Mesothelial cell of epicardium (in vitro differentiated cells): ENCODE data around the gene GLA. TPM values are rescaled to one million over a fixed set of nuclear protein-coding genes. Genes with fewer than 3 reads are reported as not detected.

Experiments
- DNase-seq, 2 experiments: peaks; one replicate each; pipeline ENCODE4 v3.0.0; 2021; ENCODE audit warnings: low spot score in 2 of 2; ENCODE audit not compliant: unreplicated experiment in 2 of 2
- H3K27ac Mint-ChIP-seq: 2 replicates; pipeline ENCODE4 v1.8.0; 2021; ENCODE audit warnings: mixed read lengths
- H3K27me3 Mint-ChIP-seq: 2 replicates; pipeline ENCODE4 v1.8.0; 2021; ENCODE audit warnings: low read depth, mixed read lengths
- H3K36me3 Mint-ChIP-seq: 2 replicates; pipeline ENCODE4 v1.8.0; 2021; ENCODE audit warnings: mixed read lengths
- H3K4me1 Mint-ChIP-seq: 2 replicates; pipeline ENCODE4 v1.8.0; 2021; ENCODE audit warnings: mixed read lengths
- H3K4me3 Mint-ChIP-seq: 2 replicates; pipeline ENCODE4 v1.8.0; 2021; ENCODE audit warnings: mild to moderate bottlenecking, moderate library complexity, mixed read lengths
- H3K9me3 Mint-ChIP-seq: 2 replicates; pipeline ENCODE4 v1.8.0; 2021; ENCODE audit warnings: mixed read lengths
- total RNA-seq: library from RNA; stranded (reverse); gene quantifications from 3 replicates; pipeline ENCODE4 v1.2.1, GENCODE V29; 2021
- TF ChIP-seq, protein P1 (sequence below): fragments of 200-600 bp; sonication (generic); IDR thresholded peaks from one replicate; pipeline ENCODE4 v1.5.0; 2021; ENCODE audit warnings: antibody characterized with exemption; ENCODE audit not compliant: unreplicated experiment

GLA gene
- total RNA-seq, 1 donor from 2014 or later: 25.0 TPM

DNA sequence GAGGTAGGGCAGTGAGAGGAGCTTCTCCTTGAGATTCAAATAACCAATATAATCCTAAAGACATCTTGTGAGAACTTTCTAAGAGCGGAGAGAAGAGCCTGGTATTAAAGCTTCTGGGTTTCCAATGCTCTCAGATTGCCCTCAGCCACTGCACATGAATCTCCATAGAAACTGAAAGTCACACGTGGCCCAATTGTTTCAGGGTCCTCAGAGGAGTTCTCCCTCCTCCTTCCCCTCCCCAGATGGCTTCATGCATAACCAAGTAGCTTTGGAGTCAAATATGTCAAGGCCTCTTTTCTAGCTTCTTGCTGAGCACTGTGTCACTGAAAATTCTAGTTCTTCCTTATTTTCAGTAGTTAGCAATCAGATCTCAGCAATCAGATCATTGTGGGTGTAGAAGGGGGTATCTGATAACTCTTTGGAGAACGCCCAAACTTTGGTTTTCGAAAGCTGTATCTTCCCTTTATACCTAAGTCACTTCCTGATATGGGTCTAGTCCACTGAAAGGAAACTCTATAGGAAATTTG lies 24.0 kb downstream of the GLA start:
- Mint-ChIP-seq H3K36me3 (no peaks in the 10 kb centered on the region), H3K4me3 (no peak overlapping the region), H3K9me3 (peaks cover 10% of the 10 kb centered on the region), H3K4me1 (no peaks in the 10 kb centered on the region), H3K27ac (no peak overlapping the region), H3K27me3 (no peaks in the 10 kb centered on the region)
- no peak for DNase-seq
- TF ChIP-seq, protein P1, sequence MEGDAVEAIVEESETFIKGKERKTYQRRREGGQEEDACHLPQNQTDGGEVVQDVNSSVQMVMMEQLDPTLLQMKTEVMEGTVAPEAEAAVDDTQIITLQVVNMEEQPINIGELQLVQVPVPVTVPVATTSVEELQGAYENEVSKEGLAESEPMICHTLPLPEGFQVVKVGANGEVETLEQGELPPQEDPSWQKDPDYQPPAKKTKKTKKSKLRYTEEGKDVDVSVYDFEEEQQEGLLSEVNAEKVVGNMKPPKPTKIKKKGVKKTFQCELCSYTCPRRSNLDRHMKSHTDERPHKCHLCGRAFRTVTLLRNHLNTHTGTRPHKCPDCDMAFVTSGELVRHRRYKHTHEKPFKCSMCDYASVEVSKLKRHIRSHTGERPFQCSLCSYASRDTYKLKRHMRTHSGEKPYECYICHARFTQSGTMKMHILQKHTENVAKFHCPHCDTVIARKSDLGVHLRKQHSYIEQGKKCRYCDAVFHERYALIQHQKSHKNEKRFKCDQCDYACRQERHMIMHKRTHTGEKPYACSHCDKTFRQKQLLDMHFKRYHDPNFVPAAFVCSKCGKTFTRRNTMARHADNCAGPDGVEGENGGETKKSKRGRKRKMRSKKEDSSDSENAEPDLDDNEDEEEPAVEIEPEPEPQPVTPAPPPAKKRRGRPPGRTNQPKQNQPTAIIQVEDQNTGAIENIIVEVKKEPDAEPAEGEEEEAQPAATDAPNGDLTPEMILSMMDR: no peak

DNA sequence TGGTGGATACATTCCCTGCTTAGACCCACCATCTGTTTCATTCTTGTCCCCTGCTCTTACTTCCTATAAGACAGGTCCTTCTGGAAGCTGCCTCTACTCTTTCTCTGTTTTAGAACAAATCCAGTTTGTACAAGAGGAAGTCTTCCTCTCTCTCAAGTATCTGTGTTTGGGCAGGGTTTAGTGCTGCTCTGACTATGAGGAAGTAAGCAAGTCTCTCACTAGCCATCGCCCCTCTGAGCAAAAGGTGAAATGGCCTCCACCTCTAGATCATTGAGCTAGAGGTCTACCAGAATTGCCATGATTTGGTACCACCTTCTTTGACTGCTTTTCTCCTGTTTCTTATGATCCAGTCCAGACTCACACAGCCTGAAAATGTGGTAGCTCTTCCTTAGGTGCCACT lies 30.2 kb downstream of the GLA start:
- no peaks in the 10 kb centered on the region for H3K36me3 Mint-ChIP-seq
- TF ChIP-seq, protein P1: no peak
- peaks cover 21% of the 10 kb centered on the region for H3K9me3 Mint-ChIP-seq
- H3K27ac Mint-ChIP-seq: no peak overlapping the region
- H3K4me1 Mint-ChIP-seq: no peaks in the 10 kb centered on the region
- no peak for DNase-seq
- H3K27me3 Mint-ChIP-seq: no peaks in the 10 kb centered on the region
- H3K4me3 Mint-ChIP-seq: no peak overlapping the region

DNA sequence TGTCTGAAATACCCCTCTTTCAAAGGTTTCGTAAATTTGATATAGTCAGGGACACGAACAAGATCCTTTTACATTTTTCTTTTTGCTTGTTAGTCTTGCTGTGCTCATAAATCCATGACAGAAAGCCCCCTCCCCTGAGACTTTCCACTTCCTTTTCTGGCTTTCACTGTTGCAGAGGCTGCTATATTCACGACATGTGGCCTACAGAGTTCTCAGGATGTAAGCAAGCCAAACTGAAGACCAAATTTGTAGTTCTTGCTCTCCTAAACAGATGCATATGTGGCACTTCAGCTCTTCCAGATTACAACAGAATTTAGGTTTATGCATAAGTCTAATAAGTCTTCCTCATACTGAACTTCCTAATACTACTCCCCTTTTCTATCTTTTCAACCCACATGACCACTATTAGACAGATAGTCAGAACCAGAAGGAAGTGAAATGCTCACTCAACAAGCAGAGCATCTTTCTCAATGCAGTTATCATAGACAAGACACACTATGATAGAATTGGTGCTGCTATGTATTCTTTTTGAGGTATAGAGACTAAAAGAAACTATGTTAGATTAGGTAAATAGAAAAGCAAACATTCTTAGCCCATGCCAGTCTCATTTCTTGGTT lies 36.7 kb downstream of the GLA start:
- no peaks in the 10 kb centered on the region for H3K36me3 Mint-ChIP-seq
- peaks cover 3% of the 10 kb centered on the region for H3K27me3 Mint-ChIP-seq
- H3K4me1 Mint-ChIP-seq: no peaks in the 10 kb centered on the region
- peaks cover 34% of the 10 kb centered on the region for H3K9me3 Mint-ChIP-seq
- no peak overlapping the region for H3K4me3 Mint-ChIP-seq
- no peak for DNase-seq
- H3K27ac Mint-ChIP-seq: no peak overlapping the region
- TF ChIP-seq, protein P1: no peak

DNA sequence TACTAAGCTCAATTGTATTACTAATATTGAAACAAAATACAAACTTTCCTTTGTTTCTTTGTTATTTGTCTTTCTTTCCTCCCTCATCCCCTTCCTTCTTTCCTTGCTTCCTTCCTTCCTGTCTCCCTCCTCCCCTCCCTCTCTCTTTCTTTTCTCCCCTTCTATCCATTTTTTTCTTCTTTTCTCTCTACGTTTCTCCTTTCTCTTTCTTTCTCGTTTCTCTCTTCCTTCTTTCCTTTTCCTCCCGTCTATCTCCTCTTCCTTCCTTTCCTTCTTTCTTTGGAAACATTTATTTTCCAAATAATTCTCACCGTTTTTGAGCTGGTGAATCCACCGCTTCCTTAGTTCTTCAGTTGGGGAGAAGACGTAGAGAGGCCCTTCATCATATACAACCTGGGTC lies 38.0 kb downstream of the GLA start:
- Mint-ChIP-seq H3K27me3 (peaks cover 3% of the 10 kb centered on the region), H3K4me1 (no peaks in the 10 kb centered on the region), H3K4me3 (no peak overlapping the region), H3K36me3 (no peaks in the 10 kb centered on the region), H3K27ac (no peak overlapping the region), H3K9me3 (peaks cover 24% of the 10 kb centered on the region)
- no peak for DNase-seq
- TF ChIP-seq, protein P1: no peak

DNA sequence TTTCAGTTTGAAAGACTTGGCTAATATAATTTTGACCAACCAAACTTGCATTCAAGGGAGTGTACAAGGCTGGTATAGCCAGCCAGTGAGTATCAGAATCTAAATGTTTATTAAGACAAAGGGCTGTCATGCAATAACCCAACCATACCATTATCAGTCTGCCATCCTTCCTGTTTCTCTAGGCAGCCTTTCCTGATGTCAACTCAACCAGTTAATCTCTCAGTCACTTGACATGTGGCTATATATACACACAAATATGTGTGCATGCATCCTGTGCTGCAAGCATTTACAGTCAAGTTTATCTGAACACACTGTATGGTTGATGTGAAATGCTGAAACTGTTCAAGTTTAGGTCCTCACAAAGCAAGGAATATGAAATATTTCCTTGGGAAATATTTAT lies 38.9 kb downstream of the GLA start:
- H3K9me3 Mint-ChIP-seq: peaks cover 17% of the 10 kb centered on the region
- H3K4me1 Mint-ChIP-seq: no peaks in the 10 kb centered on the region
- H3K27ac Mint-ChIP-seq: no peak overlapping the region
- no peaks in the 10 kb centered on the region for H3K36me3 Mint-ChIP-seq
- TF ChIP-seq, protein P1: no peak
- no peak for DNase-seq
- H3K27me3 Mint-ChIP-seq: peaks cover 3% of the 10 kb centered on the region
- no peak overlapping the region for H3K4me3 Mint-ChIP-seq
